GM21515 (cell line): ENCODE measurements around the gene APP.

ENCODE experiments used
- ATAC-seq: cut with Tn5 transposase; IDR thresholded peaks from one replicate; pipeline ENCODE4 v1.9.1; 2021; ENCODE audit not compliant: unreplicated experiment

APP gene

DNA sequence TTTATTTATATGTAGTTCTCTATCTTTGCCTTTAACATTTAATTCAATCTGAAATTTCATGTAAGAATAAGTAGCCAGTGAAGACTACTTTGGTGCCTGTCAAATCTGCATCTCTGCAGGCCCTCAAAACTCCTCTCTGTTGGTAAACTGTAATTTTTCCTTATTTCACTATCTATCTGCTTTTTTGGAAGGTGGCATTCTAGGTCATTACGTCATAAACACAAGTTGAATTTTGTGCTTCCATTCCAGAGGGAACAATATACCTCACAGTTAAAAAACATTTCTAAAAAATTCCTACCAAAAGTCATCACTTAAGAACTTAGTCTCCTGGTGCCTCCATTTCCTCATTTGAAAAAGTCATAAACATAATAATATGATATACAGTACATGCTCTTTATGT lies 259.8 kb downstream of the APP start:
- no peak for ATAC-seq

DNA sequence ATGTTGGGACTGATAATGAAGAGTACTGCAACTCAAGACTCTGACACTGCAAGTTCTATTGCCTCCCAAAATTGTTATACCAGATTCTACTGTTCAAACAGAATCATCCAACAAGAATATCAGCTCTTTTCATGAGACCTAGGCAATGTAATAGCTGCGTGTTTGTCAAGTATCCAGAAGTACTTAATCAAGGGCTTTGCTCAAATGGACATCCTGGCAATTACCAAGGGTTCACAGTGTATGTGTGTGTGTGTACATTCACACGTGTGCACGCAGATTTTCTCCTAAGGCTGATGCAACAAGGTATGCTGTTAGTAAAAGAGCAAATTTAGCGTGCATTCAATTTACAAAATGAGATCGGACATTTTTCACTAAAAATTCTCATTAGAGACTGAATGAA lies 261.2 kb downstream of the APP start:
- no peak for ATAC-seq

DNA sequence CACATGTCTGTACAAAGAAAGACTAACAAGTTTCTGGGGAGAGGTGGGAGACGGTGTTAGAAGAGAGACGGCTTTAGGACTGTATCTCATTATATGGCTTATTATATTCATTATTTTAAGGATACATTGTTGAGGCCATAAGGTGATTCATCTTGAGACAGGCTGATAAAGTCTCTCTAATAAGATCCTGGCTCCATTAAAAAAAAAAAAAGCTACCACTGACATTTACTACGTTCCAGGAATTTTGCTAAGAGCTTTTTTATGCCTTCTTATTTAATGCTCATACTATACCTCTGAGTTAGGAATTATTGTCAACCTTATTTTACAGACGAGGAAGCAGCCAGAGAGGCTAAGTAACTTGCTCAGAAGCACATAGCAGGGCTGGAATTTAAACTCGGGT lies 262.1 kb downstream of the APP start:
- ATAC-seq = no peak

DNA sequence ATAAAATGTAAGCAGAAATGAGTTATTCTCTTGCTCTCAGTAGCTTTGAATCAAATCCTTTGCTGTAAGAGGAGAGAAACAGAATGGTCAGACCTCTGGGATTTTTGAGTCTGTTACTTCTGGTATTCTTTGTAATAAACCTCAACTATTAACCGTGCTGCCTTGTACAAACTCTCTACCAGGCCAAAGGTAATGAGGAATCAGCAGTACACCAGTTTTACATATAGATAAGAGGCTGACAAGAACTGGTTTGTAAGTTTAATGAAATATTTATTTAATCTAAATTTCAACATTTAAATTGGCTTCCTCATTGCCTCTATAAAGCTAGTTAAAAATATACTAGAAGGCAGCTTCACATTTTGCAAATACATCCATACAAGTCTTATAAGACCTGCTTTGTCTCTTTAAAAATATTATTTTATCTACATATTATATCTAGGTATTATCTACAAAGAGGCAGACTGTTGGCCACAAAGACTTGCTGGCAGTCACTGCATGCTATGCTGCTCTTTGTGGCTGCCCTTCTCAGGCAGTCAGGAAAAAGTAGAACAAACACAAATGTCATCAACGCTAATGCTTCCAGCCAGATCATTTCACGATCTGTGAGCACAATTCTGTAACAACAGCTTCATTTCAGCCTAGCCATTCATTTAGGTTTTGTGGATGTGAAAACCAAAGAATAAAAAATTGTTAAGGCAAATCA lies 262.8 kb downstream of the APP start:
- no peak for ATAC-seq

DNA sequence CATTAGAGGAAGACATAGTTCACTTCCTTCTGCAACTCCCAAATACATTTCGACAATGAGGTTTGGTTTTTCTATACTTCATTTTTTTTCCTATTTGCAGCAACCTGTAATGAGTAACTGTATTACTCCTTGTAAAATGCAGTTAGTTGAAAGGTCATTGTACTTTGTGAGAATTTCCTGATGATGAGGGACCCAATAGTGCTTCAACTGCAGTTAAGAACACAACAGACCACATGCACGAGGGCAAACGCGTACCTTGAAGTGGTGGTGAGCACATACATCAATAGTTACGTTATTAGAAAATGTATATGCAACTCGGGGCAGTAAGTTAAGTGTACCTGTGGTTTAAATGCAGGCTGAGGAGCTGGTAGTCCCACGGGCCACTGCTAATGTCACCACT lies 264.0 kb downstream of the APP start:
- ATAC-seq = no peak

DNA sequence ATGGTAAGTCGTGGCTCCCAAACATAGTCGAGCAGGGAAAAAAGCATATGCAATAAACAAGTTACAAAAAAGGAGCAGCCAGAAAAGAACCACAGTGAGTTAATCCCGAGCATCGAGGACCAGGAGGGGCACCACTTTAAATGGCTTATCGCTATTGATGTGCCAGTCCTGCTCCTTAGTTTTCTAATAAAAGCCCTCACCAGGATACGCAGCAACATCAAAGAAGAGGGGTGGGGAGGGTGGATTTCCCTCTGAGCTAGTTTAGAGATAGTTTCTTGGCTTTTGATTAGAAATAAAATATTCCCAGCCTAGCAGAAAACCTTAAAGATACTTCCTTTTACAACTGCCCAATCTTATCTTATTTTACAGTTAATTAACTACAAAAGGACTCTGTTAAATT lies 265.4 kb downstream of the APP start:
- no peak for ATAC-seq

DNA sequence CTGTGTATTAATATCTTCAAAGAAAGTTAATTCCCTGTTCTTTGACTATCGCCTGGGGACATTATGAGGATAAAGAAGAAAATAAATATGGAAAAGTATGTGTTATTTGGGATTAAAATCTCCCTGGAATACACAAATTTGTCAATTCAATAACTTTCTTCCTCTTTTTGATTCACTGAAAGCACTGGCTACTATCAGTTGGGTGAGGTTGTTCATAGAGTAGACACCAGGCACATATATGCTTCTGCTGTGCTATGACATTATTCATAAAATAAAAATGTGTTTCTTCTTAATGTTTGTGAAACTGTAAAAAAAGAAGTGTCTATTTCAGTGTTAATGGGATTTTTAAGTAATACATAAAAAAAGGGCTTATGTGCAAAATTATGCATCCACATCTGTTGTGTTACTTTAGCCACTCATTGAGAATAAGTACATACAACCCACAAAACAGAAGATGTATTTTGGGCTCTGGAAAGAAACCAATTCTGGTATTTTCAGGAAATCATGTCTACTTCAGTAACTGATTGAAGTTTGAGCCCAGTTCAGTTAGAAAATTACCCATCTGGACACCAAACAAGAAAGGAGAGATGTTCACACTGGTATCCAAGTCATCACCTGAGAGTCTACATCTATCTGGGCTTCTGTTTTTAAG lies 266.4 kb downstream of the APP start:
- ATAC-seq = no peak

DNA sequence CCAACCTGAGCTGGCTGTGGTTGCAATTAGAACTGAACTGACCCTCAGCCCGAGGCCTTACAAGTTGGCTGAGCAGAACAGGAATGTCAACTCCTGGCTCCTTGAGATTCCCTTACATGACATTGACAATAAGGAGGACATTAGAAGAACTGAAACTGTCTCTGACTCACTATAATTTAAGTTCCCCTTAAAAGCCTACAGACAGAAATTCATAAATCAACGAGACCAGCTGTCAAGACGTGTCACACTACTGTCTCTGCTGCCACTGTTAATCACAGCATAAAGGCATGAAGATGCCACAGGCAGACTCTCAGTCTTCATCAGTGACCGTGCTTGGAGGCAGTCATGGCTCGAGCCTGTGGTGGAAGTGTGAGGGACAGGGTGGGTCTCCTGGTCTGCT lies 267.0 kb downstream of the APP start:
- no peak for ATAC-seq

DNA sequence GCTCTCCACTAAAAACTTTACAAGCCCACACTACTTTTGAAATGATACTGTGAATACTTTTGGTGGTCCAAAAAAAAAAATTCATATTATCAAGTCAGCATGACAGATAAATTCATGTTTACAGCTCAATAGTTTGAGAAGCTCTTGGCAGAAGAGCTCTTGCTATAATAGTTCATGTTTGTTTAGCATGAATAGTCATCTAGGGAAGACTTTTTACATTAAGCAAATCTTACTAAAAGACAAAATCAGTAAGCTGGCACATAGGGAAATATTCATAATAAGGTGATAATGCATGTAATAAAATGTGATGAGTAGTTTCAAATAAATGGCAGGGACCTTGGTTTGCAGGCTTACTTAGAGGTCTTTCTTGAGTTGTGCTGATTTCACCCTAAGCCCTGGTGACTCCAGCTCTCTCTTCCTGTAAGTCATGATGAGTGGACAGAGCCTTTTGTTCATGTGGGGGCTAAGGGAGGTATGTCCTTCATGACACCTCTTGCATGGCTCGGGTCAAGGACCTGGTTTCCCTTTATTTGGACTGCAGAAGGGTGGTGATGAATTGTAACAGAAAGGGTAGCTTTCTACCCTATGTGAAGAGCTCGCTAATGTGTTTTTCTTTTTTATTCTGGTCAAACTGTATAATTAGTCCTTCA lies 269.1 kb downstream of the APP start:
- ATAC-seq = no peak

DNA sequence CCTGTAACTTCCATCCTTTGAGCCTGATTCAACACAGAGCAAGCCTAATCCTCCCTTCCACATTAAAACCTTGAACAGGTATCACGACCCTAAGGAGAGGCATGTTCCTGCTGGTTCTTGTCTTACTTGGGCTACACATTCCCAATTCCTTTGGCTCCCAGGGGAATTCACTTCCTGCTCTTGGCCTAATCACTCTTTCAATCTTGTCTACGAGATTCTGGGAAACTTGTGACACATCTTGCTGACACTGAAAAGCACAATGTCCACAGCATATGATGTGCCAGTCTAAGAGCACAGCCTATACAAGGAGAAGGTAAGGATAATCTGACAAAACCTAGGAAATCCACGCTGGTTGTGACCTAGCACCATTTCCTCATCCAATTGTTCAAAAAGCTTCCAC lies 271.9 kb downstream of the APP start:
- ATAC-seq = no peak

DNA sequence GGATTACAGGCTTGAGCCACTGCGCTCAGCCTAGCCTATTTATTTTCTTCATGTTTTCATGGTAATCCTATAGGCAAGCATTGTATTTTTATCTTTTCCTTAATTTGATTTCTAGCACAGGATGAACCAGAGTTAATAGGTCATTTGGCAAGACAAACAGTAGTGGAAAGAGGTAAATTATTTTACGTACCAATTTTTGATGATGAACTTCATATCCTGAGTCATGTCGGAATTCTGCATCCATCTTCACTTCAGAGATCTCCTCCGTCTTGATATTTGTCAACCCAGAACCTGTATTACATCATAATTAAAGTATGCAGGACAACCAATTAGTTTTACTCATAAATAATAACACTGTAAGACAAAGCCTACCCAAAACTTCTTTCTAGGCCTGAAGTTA lies 273.2 kb downstream of the APP start:
- ATAC-seq = no peak

DNA sequence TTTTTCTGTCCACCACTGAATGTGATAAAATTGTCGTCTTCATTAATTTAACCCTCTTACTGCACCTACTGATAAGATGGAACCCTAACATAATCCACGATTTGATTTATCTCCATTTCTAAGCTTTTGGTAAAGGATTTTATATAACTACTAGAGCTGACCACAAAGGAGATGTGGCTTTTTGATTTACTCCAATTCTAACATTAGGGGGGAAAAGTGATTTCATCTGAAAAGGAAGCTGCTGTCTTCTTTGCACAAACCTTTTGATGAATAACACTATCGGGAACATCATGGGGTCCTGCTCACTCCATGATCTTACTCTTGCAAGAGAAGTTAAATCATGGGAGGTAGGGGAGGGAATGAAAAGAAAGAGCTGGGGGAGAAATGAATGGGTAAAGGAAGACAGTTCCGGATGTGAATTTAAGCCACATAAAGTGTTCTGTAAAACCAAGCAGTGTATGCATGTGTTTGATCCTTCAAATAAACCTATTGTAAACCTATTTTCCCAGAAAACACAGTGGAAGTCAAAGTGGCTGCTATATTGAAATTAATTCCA lies 274.0 kb downstream of the APP start:
- no peak for ATAC-seq

DNA sequence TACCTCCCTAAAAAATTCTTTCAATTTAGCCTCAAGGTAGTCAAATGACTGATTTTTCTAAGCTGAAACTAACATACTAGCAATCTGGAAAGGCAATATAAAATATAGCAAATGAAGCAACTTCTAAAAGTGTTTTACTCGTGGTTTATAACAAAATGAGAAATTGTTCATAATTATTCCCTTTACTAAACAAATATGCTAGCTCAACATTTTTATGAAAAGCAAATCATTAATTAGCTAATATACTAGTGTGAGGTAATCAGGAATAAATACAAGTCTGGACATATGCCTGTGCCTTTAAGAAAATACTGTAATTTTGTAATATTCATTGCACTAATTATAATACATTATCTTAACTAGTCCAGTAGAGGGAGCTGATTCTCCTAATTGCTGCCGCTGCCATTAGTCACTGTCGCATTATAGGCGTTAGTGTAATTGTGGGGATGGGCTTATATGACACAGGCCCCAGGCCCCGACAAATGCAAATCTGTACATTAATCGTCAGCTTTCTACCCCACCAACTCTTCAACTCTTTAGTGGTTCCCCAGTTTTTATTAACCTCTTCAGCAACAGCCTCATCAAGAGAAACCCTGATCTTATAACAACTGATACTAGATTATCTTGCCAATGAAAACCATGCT lies 274.9 kb downstream of the APP start:
- peak; percentile 59 for ATAC-seq

DNA sequence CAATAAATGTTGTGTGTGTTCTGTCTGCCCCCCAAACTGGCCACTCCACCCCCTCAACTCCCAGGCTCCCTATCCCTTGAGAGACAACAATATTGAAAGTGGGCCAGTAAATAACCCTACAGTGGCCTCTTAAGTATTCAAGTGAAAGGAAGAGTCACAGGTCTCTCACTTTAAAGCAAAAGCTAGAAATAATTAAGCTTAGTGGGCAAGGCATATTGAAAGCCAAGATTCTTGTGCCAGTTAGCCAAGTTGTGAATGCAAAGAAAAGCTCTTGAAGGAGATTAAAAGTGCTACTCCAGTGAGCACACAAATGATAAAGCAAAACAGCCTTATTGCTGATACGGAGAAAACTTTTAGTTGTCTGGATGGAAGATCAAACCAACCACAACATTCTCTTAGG lies 277.4 kb downstream of the APP start:
- no peak for ATAC-seq

DNA sequence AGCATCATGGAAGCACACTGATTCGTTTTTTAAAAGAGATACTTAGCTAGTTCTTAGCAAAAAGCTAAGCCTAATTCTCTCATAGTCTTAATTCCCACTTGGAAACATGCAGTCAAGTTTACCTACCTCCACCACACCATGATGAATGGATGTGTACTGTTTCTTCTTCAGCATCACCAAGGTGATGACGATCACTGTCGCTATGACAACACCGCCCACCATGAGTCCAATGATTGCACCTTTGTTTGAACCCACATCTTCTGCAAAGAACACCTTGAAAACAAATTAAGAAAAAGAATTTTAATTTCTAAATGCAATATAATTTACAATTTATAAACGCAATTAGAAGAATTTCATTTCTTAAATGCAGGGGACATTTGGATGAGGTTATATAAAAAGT lies 279.0 kb downstream of the APP start:
- ATAC-seq = no peak

DNA sequence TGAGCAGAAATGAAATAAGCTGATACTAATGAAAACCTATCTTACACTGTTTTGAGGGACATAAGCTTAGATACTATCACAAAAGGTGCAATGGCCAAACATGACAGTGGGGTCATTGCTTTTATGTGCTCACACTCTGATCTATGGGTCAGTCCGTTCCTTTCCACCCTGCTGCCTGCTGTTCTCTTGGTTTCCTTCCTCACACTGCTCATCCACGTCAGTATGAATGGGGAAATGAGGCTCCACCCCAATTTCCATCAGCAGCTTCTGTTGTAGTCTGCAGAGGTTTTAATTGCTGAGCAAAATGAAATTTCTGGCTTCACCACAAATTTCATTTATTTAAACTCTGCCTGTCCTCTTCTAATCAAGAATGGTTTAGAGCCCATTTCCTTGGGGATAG lies 280.6 kb downstream of the APP start:
- no peak for ATAC-seq

DNA sequence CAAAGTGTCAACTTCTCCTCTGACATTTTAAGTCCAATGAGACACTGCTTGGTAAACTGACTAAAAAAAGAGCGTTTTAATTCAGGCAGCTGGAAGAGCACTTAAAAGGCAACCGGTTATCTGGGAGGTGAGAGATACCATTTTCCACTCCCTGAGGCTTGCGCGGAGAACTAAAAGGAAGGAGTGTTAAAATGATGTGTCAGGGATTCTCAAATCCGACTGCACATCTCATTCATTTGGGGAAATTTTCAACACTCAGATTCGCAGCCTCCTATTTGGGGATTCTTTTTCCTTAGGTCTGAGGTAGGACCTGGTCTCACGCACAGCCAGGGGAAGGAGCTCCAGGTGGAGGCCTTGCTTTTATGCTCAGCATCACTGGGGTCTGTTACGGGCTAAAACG lies 281.9 kb downstream of the APP start:
- no peak for ATAC-seq

DNA sequence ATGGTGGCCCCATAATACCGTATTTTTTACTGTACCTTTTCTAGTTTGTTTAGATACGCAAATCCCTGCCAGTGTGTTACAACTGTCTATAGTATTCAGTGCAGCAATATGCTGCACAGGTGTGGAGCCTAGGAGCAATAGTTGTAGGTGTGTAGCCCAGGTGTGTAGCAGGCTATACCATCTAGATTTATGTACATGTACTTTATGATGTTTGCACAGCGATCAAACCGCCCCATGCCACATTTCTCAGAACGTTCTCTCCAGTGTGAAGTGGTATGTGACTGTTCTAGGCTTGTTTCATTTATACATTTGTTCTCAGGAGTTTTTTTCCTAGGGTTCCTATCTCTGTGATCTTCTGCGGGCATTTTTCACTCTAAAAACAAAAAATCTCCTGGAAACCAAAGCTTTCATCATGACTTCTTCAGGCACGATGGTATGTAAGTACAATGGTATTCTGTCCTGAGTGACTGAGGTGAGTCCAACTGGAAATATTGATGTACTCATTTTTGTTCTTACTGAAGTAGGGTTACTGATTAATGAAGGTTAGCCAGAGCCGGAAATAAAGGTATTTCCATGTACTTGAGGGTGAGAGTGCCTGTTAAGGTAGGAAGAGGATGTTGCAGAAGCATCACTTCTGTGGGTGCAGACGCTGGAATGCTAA lies 282.8 kb downstream of the APP start:
- ATAC-seq = no peak

DNA sequence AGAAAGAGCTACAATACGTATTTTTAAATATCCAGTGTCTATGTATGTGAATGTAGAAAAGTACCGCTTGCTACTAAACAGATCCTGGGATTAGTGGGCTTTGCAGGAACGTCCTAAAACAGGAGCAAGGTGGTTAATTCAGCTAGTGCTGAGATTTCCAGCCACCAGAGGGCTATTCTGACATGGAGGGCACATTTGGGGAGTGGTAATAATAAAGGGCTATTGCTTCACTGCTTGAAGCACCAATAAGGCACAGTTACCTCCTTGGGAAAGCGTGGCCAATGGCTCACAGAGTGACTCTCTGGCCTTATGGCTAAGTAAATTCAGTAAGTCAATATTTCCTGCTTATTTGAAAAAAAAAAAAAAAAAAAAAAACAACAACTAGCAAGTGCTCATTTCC lies 283.4 kb downstream of the APP start:
- ATAC-seq = no peak

DNA sequence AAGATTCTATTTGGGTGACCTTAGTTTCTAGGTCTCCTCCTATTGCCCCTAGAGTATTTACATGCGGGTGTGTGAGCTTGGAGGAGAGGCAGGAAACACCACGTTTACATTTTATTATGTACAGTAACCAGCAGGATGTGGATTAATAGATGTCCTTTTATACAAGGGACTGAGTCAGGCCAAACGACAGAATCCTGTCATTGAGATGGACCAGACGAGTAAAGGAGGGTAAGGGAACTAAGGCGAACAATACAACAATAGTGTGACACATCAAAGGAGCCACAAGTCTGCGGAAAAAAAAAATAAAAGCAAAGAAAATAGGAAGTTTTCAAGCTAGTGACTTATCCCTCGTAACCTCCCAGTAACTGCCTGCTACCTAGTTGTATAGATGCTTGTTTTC lies 284.7 kb downstream of the APP start:
- ATAC-seq = no peak

DNA sequence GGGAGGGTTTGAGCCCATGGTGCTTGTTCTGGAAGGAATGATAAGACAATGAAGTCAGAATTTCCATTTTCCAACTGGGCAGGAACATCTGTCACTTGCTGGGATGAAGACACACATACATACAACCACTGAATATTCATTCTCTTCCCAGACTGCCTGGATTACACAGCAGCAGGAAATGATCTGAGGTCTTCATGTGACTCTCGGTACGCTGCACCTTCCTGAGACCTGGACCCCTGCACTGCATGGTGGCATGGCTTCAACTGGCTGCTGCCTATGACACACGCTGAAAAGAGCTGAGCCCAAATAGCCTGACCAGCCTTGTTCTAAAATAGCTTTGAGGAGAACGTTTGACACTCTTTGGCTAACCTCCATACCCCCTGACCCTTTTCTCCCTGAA lies 285.2 kb downstream of the APP start:
- ATAC-seq = no peak
